ENCODE measurements around the gene MMP17. TPM values are rescaled to one million over a fixed set of nuclear protein-coding genes. Genes with fewer than 3 reads are reported as not detected.

MMP17 gene
- total RNA-seq, 3 donors from 2014 or later: 0.28 to 0.92 (median 0.46) TPM

DNA sequence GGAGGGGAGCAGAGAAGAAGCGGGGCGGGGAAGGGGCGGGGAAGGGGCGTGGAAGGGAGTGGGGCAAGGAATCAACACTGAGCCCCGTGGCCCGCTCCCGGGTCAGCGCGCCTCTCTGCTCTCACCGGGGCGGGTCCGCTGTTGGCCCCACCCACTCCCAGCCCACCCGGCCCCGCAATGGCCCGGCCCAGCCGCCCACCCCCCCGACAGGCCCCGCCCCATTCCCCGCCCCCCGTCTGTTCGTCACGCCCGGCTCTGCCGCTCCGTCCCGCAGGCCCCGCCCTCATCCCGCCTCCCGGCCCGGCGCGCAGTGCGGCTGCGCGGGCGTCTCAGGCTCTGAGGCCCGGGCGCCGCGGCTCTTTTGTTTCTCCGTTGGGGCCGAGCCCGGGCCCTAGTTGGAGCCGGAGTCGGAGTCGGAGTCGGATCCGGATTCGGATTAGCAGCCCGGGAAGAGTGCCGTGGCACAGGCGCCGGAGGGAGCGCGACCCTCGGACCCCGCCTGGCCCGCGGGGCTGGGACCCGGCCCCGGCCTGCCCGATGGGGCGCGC, 66.2 kb downstream of the MMP17 start, which contains the start of gene ULK1:
TSS of gene ULK1 (plus strand) at position 310 of the 548 bp plus-strand sequence. CDS start 380 bp downstream, outside the sequence.
- peak; percentile 80 to 83 for ATAC-seq
- no peaks in the 10 kb centered on the region for H3K9me3 Mint-ChIP-seq

DNA sequence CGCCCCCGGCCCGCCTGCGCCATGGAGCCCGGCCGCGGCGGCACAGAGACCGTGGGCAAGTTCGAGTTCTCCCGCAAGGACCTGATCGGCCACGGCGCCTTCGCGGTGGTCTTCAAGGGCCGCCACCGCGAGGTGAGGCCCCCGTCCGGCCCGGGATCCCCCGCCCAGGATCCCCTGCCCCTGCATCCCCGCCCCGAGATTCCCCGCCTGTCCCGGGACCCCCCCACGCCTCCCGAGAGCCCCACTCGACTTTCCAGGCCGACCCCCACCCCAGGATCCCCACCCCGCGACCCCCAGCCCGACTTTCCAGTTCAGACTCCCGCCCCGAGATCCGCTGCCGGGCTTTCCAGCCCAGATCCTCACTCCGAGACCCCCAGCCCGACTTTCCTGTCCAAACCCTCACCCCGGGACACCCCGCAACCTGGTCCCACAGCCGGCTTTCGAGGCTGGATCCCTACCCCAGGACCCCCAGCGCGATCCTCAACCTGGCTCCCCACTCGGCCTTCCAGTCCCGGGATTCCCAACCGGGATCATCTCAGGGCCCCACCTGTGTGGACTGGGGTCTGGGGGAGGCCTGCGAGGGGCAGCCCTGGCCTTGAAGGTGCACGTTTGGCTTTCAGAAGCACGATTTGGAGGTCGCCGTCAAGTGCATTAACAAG, 66.9 kb downstream of the MMP17 start:
- H3K36me3 Mint-ChIP-seq (ENCODE audit: insufficient read depth): no peaks in the 10 kb centered on the region
- H3K9me3 Mint-ChIP-seq: no peaks in the 10 kb centered on the region
- no peaks in the 10 kb centered on the region for H3K27me3 Mint-ChIP-seq (ENCODE audit: low read depth)
- peaks cover 18% of the 10 kb centered on the region for H3K4me1 Mint-ChIP-seq (ENCODE audit: low read depth)
- ATAC-seq: peak in 1 of 2 donors; percentile 5
- no peak for DNase-seq
- peak overlapping the region; percentile 85 for H3K4me3 Mint-ChIP-seq

More for the DNA sequence above, 66.2 kb downstream of the MMP17 start, which contains the start of gene ULK1:
- H3K36me3 Mint-ChIP-seq (ENCODE audit: insufficient read depth): no peaks in the 10 kb centered on the region
- peak within 1 kb of the TSS; percentile 85 for H3K4me3 Mint-ChIP-seq
- peak; percentile 93 for DNase-seq
- H3K27me3 Mint-ChIP-seq (ENCODE audit: low read depth): no peaks in the 10 kb centered on the region
- H3K4me1 Mint-ChIP-seq (ENCODE audit: low read depth): peaks cover 17% of the 10 kb centered on the region

DNA sequence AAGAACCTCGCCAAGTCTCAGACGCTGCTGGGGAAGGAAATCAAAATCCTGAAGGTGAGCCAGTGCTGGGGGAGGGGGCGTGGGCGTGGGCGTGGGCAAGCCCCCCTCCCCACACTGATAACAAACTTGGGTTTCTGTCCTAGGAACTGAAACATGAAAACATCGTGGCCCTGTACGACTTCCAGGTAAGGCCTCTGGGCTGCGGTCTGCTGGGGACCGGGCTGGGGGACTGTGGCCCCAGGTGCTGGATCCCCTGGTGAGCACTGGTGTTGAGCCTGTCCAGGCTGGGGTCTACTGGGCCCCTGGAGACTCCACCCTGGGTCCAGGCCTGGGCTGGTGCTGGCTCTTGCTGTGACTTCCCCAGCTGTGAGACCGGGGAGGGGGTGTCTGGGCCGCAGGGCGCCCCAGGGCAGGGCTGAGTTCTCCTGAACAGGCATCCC, 67.5 kb downstream of the MMP17 start:
- Mint-ChIP-seq H3K27me3 (ENCODE audit: low read depth) (no peaks in the 10 kb centered on the region), H3K36me3 (ENCODE audit: insufficient read depth) (no peaks in the 10 kb centered on the region), H3K4me1 (ENCODE audit: low read depth) (peaks cover 21% of the 10 kb centered on the region), H3K4me3 (peak overlapping the region; percentile 85), H3K9me3 (no peaks in the 10 kb centered on the region)
- no peak for DNase-seq
- ATAC-seq: peak in 1 of 2 donors; percentile 3

DNA sequence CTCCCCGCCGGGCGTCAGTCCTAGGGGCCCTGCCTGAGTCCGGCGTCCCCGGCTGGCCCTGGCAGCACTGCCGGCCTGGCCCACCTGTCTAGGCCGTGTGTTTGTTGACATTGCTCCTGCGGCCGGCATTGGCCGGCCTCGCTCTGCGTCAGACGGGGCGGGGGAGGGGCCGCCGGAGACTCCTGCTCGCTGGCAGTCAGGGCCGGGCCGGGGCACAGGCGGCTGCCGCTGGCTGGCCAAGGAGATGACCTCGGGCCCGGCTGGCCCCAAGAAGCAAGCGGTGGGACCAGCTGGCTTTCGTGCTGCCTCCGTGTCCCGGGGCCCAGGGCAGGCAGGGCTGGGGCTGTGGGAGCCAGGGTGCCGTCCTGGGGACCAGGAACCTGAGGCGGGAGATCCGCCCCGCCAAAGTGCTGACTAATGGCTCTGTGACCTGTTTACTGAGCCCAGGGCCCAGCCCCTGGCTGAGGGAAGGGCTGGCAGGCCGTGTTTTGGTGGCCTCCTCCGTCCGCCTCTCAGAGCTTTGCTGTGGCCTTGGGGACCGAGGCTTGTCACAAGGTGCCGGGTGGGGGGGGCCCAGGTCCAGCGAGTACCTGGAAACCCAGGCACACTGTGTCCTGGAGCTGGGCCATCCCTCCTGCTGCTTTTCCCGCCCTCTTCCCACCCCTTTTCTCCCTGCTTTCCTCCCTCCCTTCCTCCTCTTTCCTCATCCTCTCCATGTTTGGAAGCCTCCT, 68.1 kb downstream of the MMP17 start:
- Mint-ChIP-seq H3K4me3 (peak overlapping the region; percentile 85), H3K9me3 (no peaks in the 10 kb centered on the region), H3K36me3 (ENCODE audit: insufficient read depth) (no peaks in the 10 kb centered on the region), H3K4me1 (ENCODE audit: low read depth) (peaks cover 22% of the 10 kb centered on the region), H3K27me3 (ENCODE audit: low read depth) (no peaks in the 10 kb centered on the region)
- peak; percentile 59 to 66 for ATAC-seq
- DNase-seq: peak; percentile 52

DNA sequence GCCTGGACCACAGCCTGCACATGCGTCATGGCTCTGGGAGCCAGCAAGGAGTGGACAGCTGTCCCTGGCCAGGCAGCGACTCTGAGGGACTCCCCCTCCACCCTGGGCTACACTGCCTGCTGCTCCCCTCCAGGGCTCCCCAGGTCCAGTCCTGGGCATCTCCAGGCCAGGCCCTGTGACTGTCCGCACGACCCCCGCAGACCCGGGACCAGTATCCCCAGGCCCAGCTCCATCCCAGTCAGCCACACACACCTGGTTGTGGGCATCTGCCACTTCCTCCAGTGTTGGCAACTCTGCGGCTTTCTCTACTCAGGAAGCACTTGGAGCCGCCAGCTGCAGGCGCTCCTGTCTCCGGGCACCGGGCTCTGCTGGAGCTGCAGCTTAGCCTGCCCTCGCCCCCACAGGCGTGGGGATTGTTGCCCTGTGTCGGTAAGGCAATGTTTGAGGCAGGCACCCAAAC, 68.6 kb downstream of the MMP17 start:
- no peaks in the 10 kb centered on the region for H3K36me3 Mint-ChIP-seq (ENCODE audit: insufficient read depth)
- ATAC-seq: no peak
- H3K9me3 Mint-ChIP-seq: no peaks in the 10 kb centered on the region
- H3K4me1 Mint-ChIP-seq (ENCODE audit: low read depth): peaks cover 23% of the 10 kb centered on the region
- no peak for DNase-seq
- peak overlapping the region; percentile 85 for H3K4me3 Mint-ChIP-seq
- no peaks in the 10 kb centered on the region for H3K27me3 Mint-ChIP-seq (ENCODE audit: low read depth)

DNA sequence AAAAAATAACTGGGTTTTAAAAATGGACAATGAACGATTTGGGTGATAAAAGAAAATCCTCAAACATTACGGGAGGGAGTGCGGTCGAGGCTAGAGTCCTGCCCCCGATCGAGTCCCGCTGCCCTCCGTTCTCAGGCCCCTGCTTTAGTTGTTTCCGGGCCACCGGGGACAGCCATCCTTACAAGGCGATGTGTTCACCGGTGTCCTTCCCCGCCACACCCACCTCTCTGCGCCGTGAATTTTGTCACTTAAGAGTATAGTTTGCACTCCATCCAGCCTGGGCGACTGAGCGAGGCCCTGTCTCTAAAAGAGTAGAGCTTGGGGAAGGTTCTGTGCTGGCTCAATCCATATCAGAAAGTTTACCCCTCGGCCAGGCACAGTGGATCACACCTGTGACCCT, 69.1 kb downstream of the MMP17 start:
- no peaks in the 10 kb centered on the region for H3K36me3 Mint-ChIP-seq (ENCODE audit: insufficient read depth)
- ATAC-seq: no peak
- peak overlapping the region; percentile 85 for H3K4me3 Mint-ChIP-seq
- no peaks in the 10 kb centered on the region for H3K27me3 Mint-ChIP-seq (ENCODE audit: low read depth)
- H3K4me1 Mint-ChIP-seq (ENCODE audit: low read depth): peaks cover 23% of the 10 kb centered on the region
- H3K9me3 Mint-ChIP-seq: no peaks in the 10 kb centered on the region
- DNase-seq: no peak

DNA sequence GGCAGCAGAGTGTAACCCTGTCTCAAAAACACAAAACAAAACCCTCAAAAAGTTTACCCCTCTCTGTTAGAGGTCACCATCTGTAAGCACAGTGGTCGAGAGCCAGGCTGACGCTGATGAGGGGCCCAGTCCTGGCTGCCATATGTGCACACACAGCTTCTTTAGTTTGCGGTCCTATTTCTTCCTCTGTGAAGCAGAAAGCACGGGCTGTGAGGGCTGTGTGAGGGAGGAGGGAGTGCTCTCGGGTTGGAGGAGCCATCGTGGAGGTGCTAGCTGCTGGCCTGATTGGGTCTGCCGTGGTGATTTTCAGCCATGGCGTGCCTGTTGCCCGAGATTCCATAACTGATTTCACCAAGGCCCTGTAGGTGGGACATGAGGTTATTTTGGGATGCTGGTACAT, 69.7 kb downstream of the MMP17 start:
- no peaks in the 10 kb centered on the region for H3K36me3 Mint-ChIP-seq (ENCODE audit: insufficient read depth)
- ATAC-seq (no peak), DNase-seq (no peak)
- no peaks in the 10 kb centered on the region for H3K27me3 Mint-ChIP-seq (ENCODE audit: low read depth)
- H3K4me1 Mint-ChIP-seq (ENCODE audit: low read depth): peaks cover 23% of the 10 kb centered on the region
- H3K9me3 Mint-ChIP-seq: no peaks in the 10 kb centered on the region
- no peak overlapping the region for H3K4me3 Mint-ChIP-seq

DNA sequence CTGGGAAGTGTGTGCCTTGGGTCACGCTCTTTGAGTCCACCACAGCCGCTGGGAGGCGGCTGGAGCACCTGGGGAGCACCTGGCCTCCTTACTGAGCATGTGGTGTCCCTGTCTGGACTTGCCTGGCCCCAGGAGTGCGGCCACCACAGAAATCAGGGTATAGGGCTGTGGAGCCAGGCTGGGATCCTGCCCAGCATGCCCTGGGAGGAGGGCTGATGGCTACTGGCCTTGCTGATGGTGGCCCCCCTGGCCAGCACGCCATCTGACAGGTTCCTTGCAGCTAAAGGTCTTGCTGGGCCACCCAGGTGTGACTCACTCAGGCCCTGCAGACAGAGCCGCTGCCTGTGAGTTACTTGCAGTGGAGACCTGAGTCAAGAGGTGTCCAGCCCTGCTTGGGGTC, 72.2 kb downstream of the MMP17 start:
- no peak for DNase-seq
- Mint-ChIP-seq H3K9me3 (no peaks in the 10 kb centered on the region), H3K4me3 (no peak overlapping the region), H3K27me3 (ENCODE audit: low read depth) (no peaks in the 10 kb centered on the region), H3K4me1 (ENCODE audit: low read depth) (peaks cover 29% of the 10 kb centered on the region), H3K36me3 (ENCODE audit: insufficient read depth) (no peaks in the 10 kb centered on the region)
- ATAC-seq: no peak

Other genes starting within 250 kb of the MMP17 start
- gene SFSWAP, start 117.3 kb upstream of the MMP17 start, total RNA-seq: 10 to 100 TPM; 72.4 to 77.8 (median 76.7) TPM
- gene ULK1, start 66.2 kb downstream of the MMP17 start, total RNA-seq: 10 to 100 TPM; 16.3 to 17.9 (median 16.7) TPM
- 100 to 1,000 TPM; 132 to 157 (median 155) TPM for gene PUS1, start 100.9 kb downstream of the MMP17 start, total RNA-seq
- 10 to 100 TPM; 53.3 to 57.2 (median 56.9) TPM for gene EP400, start 121.5 kb downstream of the MMP17 start, total RNA-seq

Data from activated T-cell treated with anti-CD3 and anti-CD28 coated beads, Interleukin-2, amount 50 U/mL, for 4 hours (primary cell).